ENCODE measurements around the gene SMAD4.

GRCh38 chr18:51078026-51078425 lies 48.0 kb downstream of the SMAD4 start:
- TF ChIP-seq ZNF274 (IDR thresholded peaks at IDR 0.05; ENCODE audit: low read depth, low read length) (no peak), YY1 (IDR thresholded peaks at IDR 0.05; ENCODE audit: insufficient read depth, insufficient read length) (no peak), SUZ12 (IDR thresholded peaks at IDR 0.05; ENCODE audit: extremely low read depth, insufficient read depth, insufficient read length) (no peak)
